ENCODE data around the gene C2CD2.

DNA sequence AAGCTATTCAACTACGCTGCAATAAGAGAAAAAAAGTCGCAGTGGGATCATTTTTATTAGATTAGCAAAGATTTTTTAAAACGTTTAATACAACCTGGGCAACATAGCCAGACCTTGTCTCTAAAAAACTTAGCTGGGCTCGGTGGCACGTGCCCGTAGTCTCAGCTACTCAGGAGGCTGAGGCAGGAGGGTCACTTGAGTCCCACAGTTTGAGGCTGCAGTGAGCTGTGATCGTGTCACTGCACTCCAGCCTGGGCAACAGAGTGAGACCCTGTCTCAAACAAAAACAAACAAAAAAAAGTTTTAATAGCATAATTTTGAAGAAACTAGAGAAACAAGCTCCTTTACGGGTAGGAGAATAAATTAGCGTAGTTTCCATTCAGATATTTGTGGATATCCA, 73.7 kb downstream of the C2CD2 start:
- no peak for TF ChIP-seq GATA2 (IDR thresholded peaks at IDR 0.05; ENCODE audit: low read depth, low read length)
- no peak for TF ChIP-seq GATA3 (IDR thresholded peaks at IDR 0.05; ENCODE audit: low read depth, low read length)

Measured in SH-SY5Y (cell line).